ENCODE results near the gene BRDT. TPM values are rescaled to one million over a fixed set of nuclear protein-coding genes. Genes with fewer than 3 reads are reported as not detected.

The BRDT gene
- total and polyA plus RNA-seq, 12 donors, result 0.06 TPM; not detected in 11

GRCh38 chr1:91979383-91979782 lies 30.2 kb downstream of the BRDT start:
- TF ChIP-seq, protein P1, sequence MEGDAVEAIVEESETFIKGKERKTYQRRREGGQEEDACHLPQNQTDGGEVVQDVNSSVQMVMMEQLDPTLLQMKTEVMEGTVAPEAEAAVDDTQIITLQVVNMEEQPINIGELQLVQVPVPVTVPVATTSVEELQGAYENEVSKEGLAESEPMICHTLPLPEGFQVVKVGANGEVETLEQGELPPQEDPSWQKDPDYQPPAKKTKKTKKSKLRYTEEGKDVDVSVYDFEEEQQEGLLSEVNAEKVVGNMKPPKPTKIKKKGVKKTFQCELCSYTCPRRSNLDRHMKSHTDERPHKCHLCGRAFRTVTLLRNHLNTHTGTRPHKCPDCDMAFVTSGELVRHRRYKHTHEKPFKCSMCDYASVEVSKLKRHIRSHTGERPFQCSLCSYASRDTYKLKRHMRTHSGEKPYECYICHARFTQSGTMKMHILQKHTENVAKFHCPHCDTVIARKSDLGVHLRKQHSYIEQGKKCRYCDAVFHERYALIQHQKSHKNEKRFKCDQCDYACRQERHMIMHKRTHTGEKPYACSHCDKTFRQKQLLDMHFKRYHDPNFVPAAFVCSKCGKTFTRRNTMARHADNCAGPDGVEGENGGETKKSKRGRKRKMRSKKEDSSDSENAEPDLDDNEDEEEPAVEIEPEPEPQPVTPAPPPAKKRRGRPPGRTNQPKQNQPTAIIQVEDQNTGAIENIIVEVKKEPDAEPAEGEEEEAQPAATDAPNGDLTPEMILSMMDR (IDR thresholded peaks at IDR 0.05), result no peak
- Histone ChIP-seq H3K4me3 (no peak overlapping the region), H3K27me3 (peaks cover 0 to 13% (median 0%) of the 10 kb centered on the region in 7 donors), H3K4me1 (no peaks in the 10 kb centered on the region), H3K9me3 (no peaks in the 10 kb centered on the region), H3K36me3 (no peaks in the 10 kb centered on the region), H3K27ac (no peak overlapping the region)
- ATAC-seq (no peak), DNase-seq (no peak)
- WGBS, 2 donors, result 93 to 95% methylated on average over 7 of the region's 7 CpGs
- intact Hi-C loops (cut with DNase I), result no loop called here

DNA sequence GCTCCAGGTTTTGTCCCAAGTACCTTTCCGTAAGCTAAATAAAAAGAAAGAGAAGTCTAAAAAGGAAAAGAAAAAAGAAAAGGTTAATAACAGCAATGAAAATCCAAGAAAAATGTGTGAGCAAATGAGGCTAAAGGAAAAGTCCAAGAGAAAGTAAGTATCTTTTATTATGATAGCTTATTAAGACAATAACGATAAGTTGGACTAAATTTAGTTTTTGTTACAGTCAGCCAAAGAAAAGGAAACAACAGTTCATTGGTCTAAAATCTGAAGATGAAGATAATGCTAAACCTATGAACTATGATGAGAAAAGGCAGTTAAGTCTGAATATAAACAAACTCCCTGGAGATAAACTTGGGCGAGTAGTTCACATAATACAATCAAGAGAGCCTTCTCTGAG lies 31.5 kb downstream of the BRDT start:
- Histone ChIP-seq H3K4me3 (no peak overlapping the region), H3K9me3 (no peaks in the 10 kb centered on the region), H3K27me3 (peaks cover 0 to 13% (median 0%) of the 10 kb centered on the region in 7 donors), H3K27ac (no peak overlapping the region), H3K4me1 (no peaks in the 10 kb centered on the region), H3K36me3 (no peaks in the 10 kb centered on the region)
- DNase-seq, result no peak
- 60 to 67% methylated on average over 3 of the region's 3 CpGs for WGBS, 2 donors
- no peak for ATAC-seq
- intact Hi-C loops (cut with DNase I), result no loop called here
- TF ChIP-seq, protein P1 (IDR thresholded peaks at IDR 0.05), result no peak

DNA sequence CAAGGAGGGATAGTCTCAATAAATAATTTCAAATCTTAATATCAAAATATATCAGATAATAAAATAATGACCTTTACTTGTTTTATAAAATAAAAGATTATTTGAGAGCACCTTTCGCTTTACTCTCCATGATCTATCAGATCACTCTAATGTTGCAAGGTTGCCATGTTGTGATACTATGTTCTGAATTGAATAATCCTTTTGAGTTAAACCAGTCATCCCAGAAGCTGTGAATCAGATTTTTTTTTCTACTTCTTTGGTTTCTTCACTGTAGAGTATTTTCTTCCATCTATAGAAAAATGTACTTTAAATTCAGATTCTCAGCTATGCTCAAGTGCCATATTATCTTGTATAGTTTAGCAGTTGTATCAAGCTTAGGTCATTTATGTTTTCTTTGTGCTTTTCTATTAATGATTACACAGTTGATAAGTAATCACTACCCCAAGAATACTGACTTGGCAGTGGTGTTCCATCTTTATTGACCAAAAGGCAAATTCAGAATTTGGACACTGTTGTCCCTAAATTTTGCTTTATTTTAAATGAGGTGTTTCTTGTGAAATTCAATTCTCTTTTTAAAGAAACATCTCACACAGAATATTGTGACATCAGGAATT lies 32.9 kb downstream of the BRDT start:
- Histone ChIP-seq H3K27ac (no peak overlapping the region), H3K4me3 (no peak overlapping the region), H3K4me1 (no peaks in the 10 kb centered on the region), H3K27me3 (peaks cover 0 to 13% (median 0%) of the 10 kb centered on the region in 7 donors), H3K9me3 (no peaks in the 10 kb centered on the region), H3K36me3 (no peaks in the 10 kb centered on the region)
- ATAC-seq (no peak), DNase-seq (no peak)
- 33 to 42% methylated on average over 1 of the region's 1 CpG for WGBS, 2 donors
- intact Hi-C loops (cut with DNase I), result no loop called here
- TF ChIP-seq, protein P1 (IDR thresholded peaks at IDR 0.05), result no peak

GRCh38 chr1:91993256-91993655 lies 44.1 kb downstream of the BRDT start:
- intact Hi-C loops (cut with DNase I), result loop anchor here in 5 of 10 donors (10.0 kb wide), 1 partner anchor 302 kb away; the partner anchor contains the start of genes GLMN (in 5 of the 5) and RPAP2 (in 5 of the 5)

More at GRCh38 chr1:91993256-91993655, 44.1 kb downstream of the BRDT start:
- WGBS, 2 donors, result 94 to 96% methylated on average over 1 of the region's 1 CpG
- Histone ChIP-seq H3K4me1 (no peaks in the 10 kb centered on the region), H3K36me3 (no peaks in the 10 kb centered on the region), H3K4me3 (no peak overlapping the region), H3K9me3 (no peaks in the 10 kb centered on the region), H3K27ac (no peak overlapping the region), H3K27me3 (no peaks in the 10 kb centered on the region)
- ATAC-seq (no peak), DNase-seq (no peak)
- TF ChIP-seq, protein P1 (IDR thresholded peaks at IDR 0.05), result no peak

All from heart right ventricle (tissue), 16 donors.